Upper lobe of right lung (tissue), 1 donor: ENCODE measurements around the gene H2BK1. TPM values are rescaled to one million over a fixed set of nuclear protein-coding genes. Genes with fewer than 3 reads are reported as not detected.

ENCODE experiments used
- ATAC-seq: fragments of 200-7000 bp; cut with Tn5 transposase; one replicate; pipeline ENCODE4 v1.9.1; 2020; ENCODE audit warnings: mild to moderate bottlenecking, moderate library complexity
- DNase-seq: peaks from one replicate; pipeline ENCODE4 v3.0.0-alpha.2; 2020
- H3K27ac ChIP-seq: fragments of 200-600 bp; one replicate; pipeline ENCODE4 v1.8.0; 2022
- H3K27me3 ChIP-seq: fragments of 200-600 bp; one replicate; pipeline ENCODE4 v1.8.0; 2022; ENCODE audit warnings: mild to moderate bottlenecking
- H3K36me3 ChIP-seq: fragments of 200-600 bp; one replicate; pipeline ENCODE4 v1.8.0; 2022
- H3K4me1 ChIP-seq: fragments of 200-600 bp; one replicate; pipeline ENCODE4 v1.8.0; 2022
- H3K4me3 ChIP-seq: fragments of 200-600 bp; one replicate; pipeline ENCODE4 v1.8.0; 2022; ENCODE audit warnings: mild to moderate bottlenecking
- H3K9me3 ChIP-seq: fragments of 200-600 bp; one replicate; pipeline ENCODE4 v1.8.0; 2022
- intact Hi-C: fragments of 100-400 bp; cut with DNase I; formaldehyde crosslinking; loops from one replicate; pipeline ENCODE4 v1.11.0; 2022
- total RNA-seq: library from RNA; stranded (reverse); fragmentation: NEBNext Ultra II Directional; extraction: Animal tissue kit (Norgen Biotek cat#: 25700); gene quantifications from one replicate; pipeline ENCODE4 v1.2.1, GENCODE V29; 2021
- TF ChIP-seq, protein P1 (sequence below): fragments of 200-600 bp; IDR thresholded peaks from one replicate; pipeline ENCODE4 v1.8.0; 2022; ENCODE audit warnings: antibody characterized with exemption
- donor health status: DM: no; HTN: yes; CAD: no; lungs with severe emphysema.

The H2BK1 gene
- total RNA-seq, 1 donor from 2014 or later = not detected

DNA sequence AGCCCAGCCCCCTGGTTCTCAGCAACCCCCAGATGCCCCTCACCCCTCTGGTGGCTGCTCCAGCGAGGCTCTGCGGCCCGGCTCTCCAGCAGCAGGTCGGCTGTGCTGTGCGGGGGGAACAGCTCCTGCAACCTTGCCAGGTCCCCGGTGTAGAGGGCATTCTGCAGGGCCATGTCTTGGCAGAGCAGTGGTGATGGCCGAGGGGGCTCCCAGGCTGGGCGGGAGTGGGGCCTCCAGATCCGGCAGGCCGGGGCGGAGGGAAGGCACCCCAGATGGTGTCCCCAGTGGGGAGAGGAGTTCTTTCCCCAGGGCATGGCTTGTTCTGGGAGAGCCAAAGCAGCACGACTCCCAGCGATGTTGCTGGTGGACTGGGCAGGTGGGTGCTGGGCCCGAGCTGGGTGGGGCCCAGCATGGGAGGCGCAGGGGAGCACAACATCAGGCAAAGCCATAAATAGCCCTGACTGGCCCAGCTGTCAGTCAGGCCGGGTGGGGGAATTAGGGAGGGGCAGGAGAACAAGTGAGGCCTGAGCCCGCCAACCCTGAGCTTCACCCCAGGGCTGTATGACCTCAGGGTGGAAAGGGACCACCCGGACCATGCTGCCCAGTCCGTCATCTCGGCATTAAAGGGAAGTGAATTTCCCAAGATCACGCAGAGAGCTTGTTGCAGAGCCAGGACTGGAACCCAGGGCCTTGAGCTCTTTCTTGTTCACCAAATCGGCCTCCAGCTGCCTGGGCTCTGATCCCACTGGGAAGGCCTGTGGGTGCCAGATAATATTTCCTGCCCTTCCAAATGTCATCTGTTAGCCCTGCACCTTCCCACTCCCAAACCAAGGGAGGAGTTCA lies 22.7 kb downstream of the H2BK1 start:
- H3K36me3 ChIP-seq = no peaks in the 10 kb centered on the region
- H3K9me3 ChIP-seq = no peaks in the 10 kb centered on the region
- H3K27me3 ChIP-seq = no peaks in the 10 kb centered on the region
- no peak overlapping the region for H3K4me3 ChIP-seq
- H3K4me1 ChIP-seq = no peaks in the 10 kb centered on the region
- intact Hi-C loops = no loop called here
- H3K27ac ChIP-seq = no peak overlapping the region
- DNase-seq (peak; percentile 60), ATAC-seq (no peak)
- TF ChIP-seq, protein P1, sequence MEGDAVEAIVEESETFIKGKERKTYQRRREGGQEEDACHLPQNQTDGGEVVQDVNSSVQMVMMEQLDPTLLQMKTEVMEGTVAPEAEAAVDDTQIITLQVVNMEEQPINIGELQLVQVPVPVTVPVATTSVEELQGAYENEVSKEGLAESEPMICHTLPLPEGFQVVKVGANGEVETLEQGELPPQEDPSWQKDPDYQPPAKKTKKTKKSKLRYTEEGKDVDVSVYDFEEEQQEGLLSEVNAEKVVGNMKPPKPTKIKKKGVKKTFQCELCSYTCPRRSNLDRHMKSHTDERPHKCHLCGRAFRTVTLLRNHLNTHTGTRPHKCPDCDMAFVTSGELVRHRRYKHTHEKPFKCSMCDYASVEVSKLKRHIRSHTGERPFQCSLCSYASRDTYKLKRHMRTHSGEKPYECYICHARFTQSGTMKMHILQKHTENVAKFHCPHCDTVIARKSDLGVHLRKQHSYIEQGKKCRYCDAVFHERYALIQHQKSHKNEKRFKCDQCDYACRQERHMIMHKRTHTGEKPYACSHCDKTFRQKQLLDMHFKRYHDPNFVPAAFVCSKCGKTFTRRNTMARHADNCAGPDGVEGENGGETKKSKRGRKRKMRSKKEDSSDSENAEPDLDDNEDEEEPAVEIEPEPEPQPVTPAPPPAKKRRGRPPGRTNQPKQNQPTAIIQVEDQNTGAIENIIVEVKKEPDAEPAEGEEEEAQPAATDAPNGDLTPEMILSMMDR = no peak

DNA sequence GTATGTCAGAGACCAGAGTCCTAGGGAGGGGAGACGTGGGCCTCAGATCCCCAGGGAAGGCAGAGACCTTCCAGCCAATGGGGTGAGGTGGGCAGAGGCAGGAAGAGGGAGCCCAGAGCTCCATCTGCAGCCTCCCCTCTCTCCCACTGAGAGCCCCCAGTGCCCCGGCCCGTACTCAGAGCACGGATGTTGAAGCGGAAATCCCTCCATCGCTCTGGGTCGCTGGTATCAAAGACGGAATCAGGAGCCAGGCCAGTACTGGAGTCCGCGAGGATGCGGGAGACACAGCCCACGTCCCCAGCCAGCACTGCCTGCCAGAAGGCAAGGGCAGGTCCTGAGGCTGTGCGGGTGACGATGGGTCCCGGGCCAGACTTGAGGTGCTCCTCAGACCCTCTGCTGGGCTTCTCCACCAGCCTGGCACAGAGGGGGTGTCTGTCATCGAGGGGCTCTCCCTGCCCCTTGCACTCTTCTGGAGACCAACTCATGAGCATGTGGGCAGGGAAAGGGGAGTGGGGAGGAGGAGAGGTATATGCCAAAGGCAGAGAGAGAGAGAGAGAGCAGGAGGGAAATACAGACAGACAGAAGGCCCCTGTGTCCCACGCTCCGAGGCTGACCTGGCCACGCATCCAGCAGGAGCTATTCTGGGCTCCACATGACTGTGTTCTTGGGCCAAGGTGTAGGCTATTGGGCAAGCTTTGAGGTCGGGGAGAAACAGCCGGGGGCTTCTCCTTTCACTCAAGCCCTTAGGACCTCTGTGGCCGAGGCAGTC lies 23.5 kb downstream of the H2BK1 start, which contains the start of gene ASB10:
ASB10 (minus strand) TSS at position 611 of the 769 bp plus-strand sequence; CDS start at position 491, 120 bp downstream.
- ATAC-seq (no peak), DNase-seq (peak; percentile 51)
- Histone ChIP-seq H3K36me3 (no peaks in the 10 kb centered on the region), H3K9me3 (no peaks in the 10 kb centered on the region), H3K4me3 (no peak within 1 kb of the TSS), H3K27ac (no peak within 1 kb of the TSS), H3K4me1 (no peaks in the 10 kb centered on the region), H3K27me3 (no peaks in the 10 kb centered on the region)
- TF ChIP-seq, protein P1 = no peak
- intact Hi-C loops = no loop called here

DNA sequence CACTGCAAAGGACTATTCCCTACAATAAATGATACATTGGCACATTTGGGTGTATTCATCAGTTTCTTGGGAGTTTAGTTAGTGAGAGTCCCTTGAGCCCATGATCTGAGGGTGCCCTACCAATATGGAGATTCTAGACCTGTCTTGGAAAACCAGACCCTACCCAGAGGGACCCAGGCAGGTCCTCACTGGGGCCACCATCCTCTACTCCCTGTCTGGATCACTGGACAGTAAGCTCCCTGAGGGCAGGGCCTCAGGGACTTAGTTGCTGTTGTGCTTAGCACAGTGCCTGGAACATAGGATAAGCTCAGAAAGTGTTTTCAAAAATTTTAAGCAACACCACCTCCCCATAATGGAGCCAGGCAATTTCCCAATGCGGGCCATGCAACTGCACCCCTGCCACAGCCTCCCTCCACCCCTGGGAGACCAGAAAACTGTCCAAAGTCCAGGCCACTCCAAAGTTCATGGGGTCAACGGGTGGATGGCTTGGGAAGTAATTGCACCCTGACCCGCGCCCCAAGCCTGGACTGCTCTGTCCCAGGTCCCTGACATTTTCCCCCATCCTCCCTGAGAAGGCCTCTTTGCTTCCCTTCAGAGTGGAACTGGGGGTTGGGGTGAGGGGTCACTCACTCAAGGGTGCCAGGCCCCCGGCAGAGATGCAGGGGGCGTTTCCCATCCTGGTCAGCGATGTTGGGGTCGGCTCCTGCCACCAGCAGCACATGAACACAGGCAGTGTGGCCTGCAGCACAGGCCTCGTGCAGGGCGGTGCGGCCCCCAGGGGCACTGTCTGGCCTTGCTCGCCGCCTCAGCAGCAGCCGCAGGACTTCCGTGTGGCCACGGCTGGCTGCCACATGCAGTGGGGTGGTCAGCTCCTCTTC lies 24.3 kb downstream of the H2BK1 start:
- no peaks in the 10 kb centered on the region for H3K9me3 ChIP-seq
- no peak overlapping the region for H3K27ac ChIP-seq
- DNase-seq = peak; percentile 51
- no peak overlapping the region for H3K4me3 ChIP-seq
- ATAC-seq = peak; percentile 6
- H3K27me3 ChIP-seq = no peaks in the 10 kb centered on the region
- intact Hi-C loops = no loop called here
- H3K4me1 ChIP-seq = no peaks in the 10 kb centered on the region
- TF ChIP-seq, protein P1 = no peak
- no peaks in the 10 kb centered on the region for H3K36me3 ChIP-seq

DNA sequence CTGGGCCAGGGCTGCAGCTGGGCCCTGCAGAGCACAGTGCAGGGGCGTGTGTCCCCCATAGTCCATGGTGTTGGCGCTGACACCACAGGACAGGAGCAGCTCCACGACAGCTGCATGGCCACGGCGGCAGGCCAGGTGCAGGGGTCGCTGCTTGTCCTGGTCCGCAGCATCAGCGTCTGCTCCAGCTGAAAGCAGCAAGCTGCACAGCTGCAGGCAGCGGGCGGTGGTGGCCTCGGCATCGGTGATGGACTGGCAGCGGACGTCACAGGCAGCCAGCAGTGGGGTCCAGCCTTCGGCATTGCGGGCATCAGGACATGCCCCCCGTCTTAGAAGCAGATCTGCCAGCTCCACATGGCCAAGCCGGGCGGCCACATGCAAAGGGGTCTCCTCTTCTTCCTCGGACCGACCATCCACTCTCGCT lies 29.3 kb downstream of the H2BK1 start:
- intact Hi-C loops = no loop called here
- no peaks in the 10 kb centered on the region for H3K4me1 ChIP-seq
- TF ChIP-seq, protein P1 = no peak

DNA sequence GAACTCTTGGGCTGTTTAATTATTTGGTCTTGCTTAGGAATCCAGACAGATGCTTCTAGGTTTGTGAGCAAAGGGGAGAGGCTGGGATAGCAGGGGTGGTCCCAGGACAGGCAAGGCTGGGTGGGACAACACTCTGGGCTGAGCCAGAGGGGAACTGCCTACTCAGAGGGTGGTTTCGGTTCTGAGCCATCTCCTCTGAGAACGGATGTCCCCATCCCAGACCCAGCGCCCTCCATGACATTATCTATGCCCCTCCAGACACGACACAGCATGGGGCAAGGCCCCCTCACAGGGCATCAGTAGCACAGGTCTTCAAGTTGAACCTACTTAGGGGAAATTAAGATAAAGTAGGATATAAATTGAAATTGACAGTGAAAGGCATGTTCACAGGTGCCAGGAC lies 30.3 kb downstream of the H2BK1 start:
- intact Hi-C loops = no loop called here
- H3K9me3 ChIP-seq = no peaks in the 10 kb centered on the region
- no peak overlapping the region for H3K4me3 ChIP-seq
- H3K27ac ChIP-seq = no peak overlapping the region
- H3K36me3 ChIP-seq = no peaks in the 10 kb centered on the region
- no peaks in the 10 kb centered on the region for H3K4me1 ChIP-seq
- TF ChIP-seq, protein P1 = no peak
- no peak for ATAC-seq
- H3K27me3 ChIP-seq = peaks cover 19% of the 10 kb centered on the region
- DNase-seq = no peak

More for the DNA sequence above, 29.3 kb downstream of the H2BK1 start:
- H3K9me3 ChIP-seq = no peaks in the 10 kb centered on the region
- H3K36me3 ChIP-seq = no peaks in the 10 kb centered on the region
- ATAC-seq (no peak), DNase-seq (peak; percentile 57)
- peaks cover 10% of the 10 kb centered on the region for H3K27me3 ChIP-seq
- H3K4me3 ChIP-seq = no peak overlapping the region
- H3K27ac ChIP-seq = no peak overlapping the region
